SU-DHL-6 (cell line): ENCODE measurements around the gene PHYHIPL.

ENCODE experiments used
- H2AFZ ChIP-seq: fragments of 200-600 bp; sonication (generic); 2 replicates; pipeline ENCODE4 v1.6.1; 2014; ENCODE audit warnings: low read depth, mild to moderate bottlenecking, moderate library complexity, mixed read lengths, antibody characterized with exemption, low read length; ENCODE audit not compliant: severe bottlenecking
- H3F3A ChIP-seq: fragments of 200-600 bp; shearing (Covaris generic); 2 replicates; pipeline ENCODE4 v1.6.0; 2016; ENCODE audit warnings: antibody characterized with exemption, mild to moderate bottlenecking; ENCODE audit not compliant: insufficient read depth
- H3K27ac ChIP-seq: fragments of 200-600 bp; sonication (generic); 2 replicates; pipeline ENCODE4 v1.5.1; 2016; ENCODE audit warnings: low read depth, mild to moderate bottlenecking, low read length, moderate library complexity, mixed read lengths
- H3K27me3 ChIP-seq: fragments of 200-600 bp; sonication (generic), shearing (Covaris generic); 2 replicates; pipeline ENCODE4 v1.6.0; 2014; ENCODE audit warnings: mild to moderate bottlenecking, low read length
- H3K36me3 ChIP-seq: fragments of 200-600 bp; sonication (generic); 2 replicates; pipeline ENCODE4 v1.6.1; 2014; ENCODE audit warnings: mild to moderate bottlenecking, low read length, mixed read lengths
- H3K4me2 ChIP-seq: fragments of 300-600, 200-600 bp; shearing (Covaris generic), sonication (generic); 2 replicates; pipeline ENCODE4 v1.6.0; 2014; ENCODE audit warnings: low read length, low read depth, mild to moderate bottlenecking; ENCODE audit not compliant: poor library complexity, severe bottlenecking
- H3K4me3 ChIP-seq: fragments of 200-600 bp; sonication (generic); 2 replicates; pipeline ENCODE4 v1.5.1; 2014; ENCODE audit warnings: antibody characterized with exemption, low read length, mild to moderate bottlenecking, mixed read lengths; ENCODE audit not compliant: insufficient read depth, poor library complexity, severe bottlenecking
- H3K79me2 ChIP-seq: fragments of 200-600 bp; sonication (generic); 2 replicates; pipeline ENCODE4 v1.6.1; 2014; ENCODE audit warnings: mild to moderate bottlenecking, low read length, moderate library complexity; ENCODE audit not compliant: insufficient read depth
- H3K9ac ChIP-seq: fragments of 200-600 bp; sonication (generic); 2 replicates; pipeline ENCODE4 v1.7.0; 2014; ENCODE audit warnings: mild to moderate bottlenecking, low read length
- H3K9me2 ChIP-seq: fragments of 200-600 bp; sonication (generic); replicated peaks from 2 replicates; pipeline ENCODE4 v1.6.1; 2014; ENCODE audit warnings: low read length; ENCODE audit not compliant: insufficient read depth
- H3K9me3 ChIP-seq: fragments of 200-600 bp; sonication (generic); 2 replicates; pipeline ENCODE4 v1.6.1; 2014; ENCODE audit warnings: low read length, mixed read lengths; ENCODE audit not compliant: insufficient read depth
- H4K20me1 ChIP-seq: fragments of 200-600 bp; sonication (generic); 2 replicates; pipeline ENCODE4 v1.6.1; 2014; ENCODE audit warnings: low read depth, mild to moderate bottlenecking, antibody characterized with exemption, low read length, moderate library complexity, mixed read lengths
- CTCF ChIP-seq: fragments of 200-600 bp; sonication (generic); IDR thresholded peaks from one replicate; pipeline ENCODE4 v1.5.1; 2017; ENCODE audit warnings: antibody characterized with exemption, mild to moderate bottlenecking, low read length, moderate library complexity; ENCODE audit not compliant: insufficient read depth, poor library complexity, severe bottlenecking
- EZH2phosphoT487 ChIP-seq: fragments of 200-600 bp; sonication (generic), shearing (Covaris generic); conservative IDR thresholded peaks from 2 replicates; pipeline ENCODE4 v1.6.1; 2018; ENCODE audit warnings: mild to moderate bottlenecking, antibody characterized with exemption, low read length, moderate library complexity, mixed read lengths

PHYHIPL gene

GRCh38 chr10:59258890-59259289 lies 82.4 kb downstream of the PHYHIPL start:
- no peaks in the 10 kb centered on the region for H3K27me3 ChIP-seq
- H3K9ac ChIP-seq: no peak overlapping the region
- no peak overlapping the region for H3K4me3 ChIP-seq
- H3K4me2 ChIP-seq: no peak overlapping the region
- no peaks in the 10 kb centered on the region for H3F3A ChIP-seq
- H4K20me1 ChIP-seq: no peaks in the 10 kb centered on the region
- H3K36me3 ChIP-seq: no peaks in the 10 kb centered on the region
- no peaks in the 10 kb centered on the region for H3K9me2 ChIP-seq
- H2AFZ ChIP-seq: no peak overlapping the region
- TF ChIP-seq CTCF (no peak), EZH2phosphoT487 (no peak)
- no peak overlapping the region for H3K27ac ChIP-seq
- H3K9me3 ChIP-seq: no peaks in the 10 kb centered on the region
- no peaks in the 10 kb centered on the region for H3K79me2 ChIP-seq

- H3K27ac ChIP-seq: no peak overlapping the region
- H3F3A ChIP-seq: no peaks in the 10 kb centered on the region
- no peaks in the 10 kb centered on the region for H4K20me1 ChIP-seq
- TF ChIP-seq EZH2phosphoT487 (no peak), CTCF (no peak)
- H3K36me3 ChIP-seq: no peaks in the 10 kb centered on the region
- no peaks in the 10 kb centered on the region for H3K9me3 ChIP-seq
- no peaks in the 10 kb centered on the region for H3K9me2 ChIP-seq
- H3K9ac ChIP-seq: no peak overlapping the region
- no peaks in the 10 kb centered on the region for H3K27me3 ChIP-seq
- no peak overlapping the region for H3K4me2 ChIP-seq
- no peaks in the 10 kb centered on the region for H3K79me2 ChIP-seq
- H2AFZ ChIP-seq: no peak overlapping the region
- no peak overlapping the region for H3K4me3 ChIP-seq
These were observed 88.7 kb downstream of the PHYHIPL start for GRCh38 chr10:59265141-59265540.

- Histone ChIP-seq H3K9ac (no peak overlapping the region), H3K9me3 (no peaks in the 10 kb centered on the region), H3K9me2 (no peaks in the 10 kb centered on the region), H3K36me3 (no peaks in the 10 kb centered on the region), H3K4me3 (no peak overlapping the region), H3K4me2 (no peak overlapping the region), H2AFZ (no peak overlapping the region), H3K27me3 (no peaks in the 10 kb centered on the region), H3F3A (no peaks in the 10 kb centered on the region), H3K27ac (no peak overlapping the region), H4K20me1 (no peaks in the 10 kb centered on the region), H3K79me2 (no peaks in the 10 kb centered on the region)
- TF ChIP-seq CTCF: no peak
- TF ChIP-seq EZH2phosphoT487: no peak
These were observed 89.9 kb downstream of the PHYHIPL start for GRCh38 chr10:59266321-59266720.
